Measurements from ENCODE around the gene IFT80.

DNA sequence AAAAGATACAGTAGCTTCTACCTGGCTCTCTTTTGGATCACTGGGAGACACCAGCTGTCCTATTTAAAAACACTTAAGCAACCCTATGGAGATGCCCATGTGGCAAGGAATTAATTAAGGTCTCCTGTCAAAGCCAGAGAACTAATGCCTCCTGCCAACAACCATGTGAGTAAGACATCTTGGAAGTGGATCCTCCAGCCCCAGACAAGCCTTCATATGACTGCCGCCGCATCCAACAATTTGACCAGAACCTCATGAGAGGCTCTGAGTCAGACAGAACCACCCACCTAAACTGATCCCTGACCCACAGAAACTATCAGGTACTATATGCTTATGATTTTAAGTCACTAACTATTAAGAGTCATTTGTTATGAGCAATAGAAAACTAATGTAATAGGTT, 22.3 kb downstream of the IFT80 start:
- TF ChIP-seq FOXA3 (CRISPR knock-in tag; conservative IDR thresholded peaks at IDR 0.05 in 1 of 2, IDR thresholded peaks at IDR 0.05 in 1 of 2) (no peak), NRF1 (conservative IDR thresholded peaks at IDR 0.05 in 1 of 2, IDR thresholded peaks at IDR 0.05 in 1 of 2) (no peak), ZNF76 (CRISPR knock-in tag; IDR thresholded peaks at IDR 0.05; ENCODE audit: borderline replicate concordance) (no peak)

Measured in K562 (cell line).